ENCODE data around the gene CIRBP.

DNA sequence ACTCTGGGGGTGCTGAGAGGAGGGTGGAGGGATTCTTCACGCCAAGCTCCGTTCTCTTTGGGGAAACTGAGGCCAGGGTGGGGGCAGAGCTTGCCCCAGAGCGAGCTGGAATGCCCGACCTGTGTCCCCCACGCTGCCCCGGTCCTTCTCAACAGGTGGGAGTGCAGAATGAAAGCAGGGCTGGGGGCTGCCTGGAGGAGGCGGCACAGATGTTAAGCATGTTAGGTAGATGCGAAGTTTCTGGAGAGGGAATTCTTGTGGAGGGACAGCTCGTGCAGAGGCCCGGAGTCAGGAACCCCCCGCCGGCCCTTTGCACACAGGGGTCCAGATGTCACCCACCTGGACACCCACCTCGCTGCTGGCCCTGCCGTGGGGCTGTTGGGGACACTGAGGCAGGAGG lies 25.6 kb downstream of the CIRBP start:
- TF ChIP-seq, protein P1, sequence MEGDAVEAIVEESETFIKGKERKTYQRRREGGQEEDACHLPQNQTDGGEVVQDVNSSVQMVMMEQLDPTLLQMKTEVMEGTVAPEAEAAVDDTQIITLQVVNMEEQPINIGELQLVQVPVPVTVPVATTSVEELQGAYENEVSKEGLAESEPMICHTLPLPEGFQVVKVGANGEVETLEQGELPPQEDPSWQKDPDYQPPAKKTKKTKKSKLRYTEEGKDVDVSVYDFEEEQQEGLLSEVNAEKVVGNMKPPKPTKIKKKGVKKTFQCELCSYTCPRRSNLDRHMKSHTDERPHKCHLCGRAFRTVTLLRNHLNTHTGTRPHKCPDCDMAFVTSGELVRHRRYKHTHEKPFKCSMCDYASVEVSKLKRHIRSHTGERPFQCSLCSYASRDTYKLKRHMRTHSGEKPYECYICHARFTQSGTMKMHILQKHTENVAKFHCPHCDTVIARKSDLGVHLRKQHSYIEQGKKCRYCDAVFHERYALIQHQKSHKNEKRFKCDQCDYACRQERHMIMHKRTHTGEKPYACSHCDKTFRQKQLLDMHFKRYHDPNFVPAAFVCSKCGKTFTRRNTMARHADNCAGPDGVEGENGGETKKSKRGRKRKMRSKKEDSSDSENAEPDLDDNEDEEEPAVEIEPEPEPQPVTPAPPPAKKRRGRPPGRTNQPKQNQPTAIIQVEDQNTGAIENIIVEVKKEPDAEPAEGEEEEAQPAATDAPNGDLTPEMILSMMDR (IDR thresholded peaks at IDR 0.05), result no peak
- no peak for TF ChIP-seq POLR2A (IDR thresholded peaks at IDR 0.05)
